Measurements from ENCODE around the gene PCSK6.

PCSK6 gene

GRCh38 chr15:101448336-101448735 lies 41.2 kb downstream of the PCSK6 start:
- H3K4me1 Mint-ChIP-seq (ENCODE audit: low read depth), result peaks cover 4% of the 10 kb centered on the region
- no peaks in the 10 kb centered on the region for H3K9me3 Mint-ChIP-seq
- no peak for DNase-seq
- no peak overlapping the region for H3K4me3 Mint-ChIP-seq
- H3K27ac Mint-ChIP-seq, result no peak overlapping the region
- no peaks in the 10 kb centered on the region for H3K36me3 Mint-ChIP-seq (ENCODE audit: low read depth)
- H3K27me3 Mint-ChIP-seq, result peaks cover 29% of the 10 kb centered on the region

GRCh38 chr15:101447561-101448071 lies 41.9 kb downstream of the PCSK6 start:
- H3K9me3 Mint-ChIP-seq, result no peaks in the 10 kb centered on the region
- H3K4me3 Mint-ChIP-seq, result no peak overlapping the region
- peaks cover 4% of the 10 kb centered on the region for H3K4me1 Mint-ChIP-seq (ENCODE audit: low read depth)
- peaks cover 23% of the 10 kb centered on the region for H3K27me3 Mint-ChIP-seq
- no peak for DNase-seq
- H3K36me3 Mint-ChIP-seq (ENCODE audit: low read depth), result no peaks in the 10 kb centered on the region
- no peak overlapping the region for H3K27ac Mint-ChIP-seq

- DNase-seq, result no peak
- Mint-ChIP-seq H3K4me3 (no peak overlapping the region), H3K4me1 (ENCODE audit: low read depth) (peaks cover 4% of the 10 kb centered on the region), H3K9me3 (no peaks in the 10 kb centered on the region), H3K36me3 (ENCODE audit: low read depth) (no peaks in the 10 kb centered on the region), H3K27me3 (peaks cover 18% of the 10 kb centered on the region), H3K27ac (no peak overlapping the region)
Observed at GRCh38 chr15:101447168-101447533, 42.4 kb downstream of the PCSK6 start.

- DNase-seq, result no peak
- Mint-ChIP-seq H3K4me3 (no peak overlapping the region), H3K27me3 (peaks cover 13% of the 10 kb centered on the region)
Observed at GRCh38 chr15:101446518-101447167, 42.9 kb downstream of the PCSK6 start.

GRCh38 chr15:101445562-101446517 lies 43.7 kb downstream of the PCSK6 start:
- H3K4me3 Mint-ChIP-seq, result no peak overlapping the region
- peaks cover 8% of the 10 kb centered on the region for H3K4me1 Mint-ChIP-seq (ENCODE audit: low read depth)
- H3K36me3 Mint-ChIP-seq (ENCODE audit: low read depth), result no peaks in the 10 kb centered on the region
- H3K9me3 Mint-ChIP-seq, result no peaks in the 10 kb centered on the region
- DNase-seq, result no peak
- H3K27me3 Mint-ChIP-seq, result peaks cover 7% of the 10 kb centered on the region
- H3K27ac Mint-ChIP-seq, result peak overlapping the region; percentile 34

More at GRCh38 chr15:101446518-101447167, 42.9 kb downstream of the PCSK6 start:
- Mint-ChIP-seq H3K36me3 (ENCODE audit: low read depth) (no peaks in the 10 kb centered on the region), H3K4me1 (ENCODE audit: low read depth) (peaks cover 5% of the 10 kb centered on the region), H3K9me3 (no peaks in the 10 kb centered on the region), H3K27ac (peak overlapping the region; percentile 34)

- Mint-ChIP-seq H3K27me3 (peaks cover 3% of the 10 kb centered on the region), H3K9me3 (no peaks in the 10 kb centered on the region), H3K4me3 (no peak overlapping the region), H3K27ac (no peak overlapping the region), H3K4me1 (ENCODE audit: low read depth) (peaks cover 8% of the 10 kb centered on the region), H3K36me3 (ENCODE audit: low read depth) (no peaks in the 10 kb centered on the region)
- DNase-seq, result no peak
Observed at GRCh38 chr15:101444807-101445508, 44.5 kb downstream of the PCSK6 start.

- H3K27me3 Mint-ChIP-seq, result peaks cover 1% of the 10 kb centered on the region
- H3K4me3 Mint-ChIP-seq, result no peak overlapping the region
- peaks cover 8% of the 10 kb centered on the region for H3K4me1 Mint-ChIP-seq (ENCODE audit: low read depth)
- DNase-seq, result no peak
- no peaks in the 10 kb centered on the region for H3K36me3 Mint-ChIP-seq (ENCODE audit: low read depth)
- H3K9me3 Mint-ChIP-seq, result no peaks in the 10 kb centered on the region
- H3K27ac Mint-ChIP-seq, result no peak overlapping the region
Observed at GRCh38 chr15:101444015-101444414, 45.5 kb downstream of the PCSK6 start.

- Mint-ChIP-seq H3K27me3 (peaks cover 4% of the 10 kb centered on the region), H3K36me3 (ENCODE audit: low read depth) (no peaks in the 10 kb centered on the region), H3K4me1 (ENCODE audit: low read depth) (peaks cover 8% of the 10 kb centered on the region), H3K4me3 (no peak overlapping the region), H3K27ac (no peak overlapping the region), H3K9me3 (no peaks in the 10 kb centered on the region)
- no peak for DNase-seq
Observed at GRCh38 chr15:101442272-101442671, 47.2 kb downstream of the PCSK6 start.

- H3K27me3 Mint-ChIP-seq, result peaks cover 4% of the 10 kb centered on the region
- H3K4me3 Mint-ChIP-seq, result no peak overlapping the region
- no peak for DNase-seq
- H3K27ac Mint-ChIP-seq, result no peak overlapping the region
- H3K4me1 Mint-ChIP-seq (ENCODE audit: low read depth), result peaks cover 8% of the 10 kb centered on the region
- no peaks in the 10 kb centered on the region for H3K9me3 Mint-ChIP-seq
- H3K36me3 Mint-ChIP-seq (ENCODE audit: low read depth), result no peaks in the 10 kb centered on the region
Observed at GRCh38 chr15:101441696-101442095, 47.8 kb downstream of the PCSK6 start.

- H3K27ac Mint-ChIP-seq, result no peak overlapping the region
- H3K4me3 Mint-ChIP-seq, result no peak overlapping the region
- peaks cover 4% of the 10 kb centered on the region for H3K27me3 Mint-ChIP-seq
- no peaks in the 10 kb centered on the region for H3K9me3 Mint-ChIP-seq
- H3K36me3 Mint-ChIP-seq (ENCODE audit: low read depth), result no peaks in the 10 kb centered on the region
- H3K4me1 Mint-ChIP-seq (ENCODE audit: low read depth), result peaks cover 4% of the 10 kb centered on the region
- DNase-seq, result no peak
Observed at GRCh38 chr15:101440846-101441590, 48.5 kb downstream of the PCSK6 start.

GRCh38 chr15:101439920-101440319 lies 49.6 kb downstream of the PCSK6 start:
- Mint-ChIP-seq H3K27me3 (peaks cover 4% of the 10 kb centered on the region), H3K27ac (no peak overlapping the region), H3K4me1 (ENCODE audit: low read depth) (peaks cover 4% of the 10 kb centered on the region)

GRCh38 chr15:101439285-101439919 lies 50.1 kb downstream of the PCSK6 start:
- Mint-ChIP-seq H3K4me1 (ENCODE audit: low read depth) (peaks cover 4% of the 10 kb centered on the region), H3K27ac (no peak overlapping the region), H3K36me3 (ENCODE audit: low read depth) (no peaks in the 10 kb centered on the region), H3K9me3 (no peaks in the 10 kb centered on the region), H3K27me3 (peaks cover 4% of the 10 kb centered on the region), H3K4me3 (no peak overlapping the region)
- no peak for DNase-seq

More at GRCh38 chr15:101439920-101440319, 49.6 kb downstream of the PCSK6 start:
- no peak overlapping the region for H3K4me3 Mint-ChIP-seq
- H3K36me3 Mint-ChIP-seq (ENCODE audit: low read depth), result no peaks in the 10 kb centered on the region
- no peaks in the 10 kb centered on the region for H3K9me3 Mint-ChIP-seq
- no peak for DNase-seq

GRCh38 chr15:101438482-101439284 lies 50.8 kb downstream of the PCSK6 start:
- Mint-ChIP-seq H3K9me3 (no peaks in the 10 kb centered on the region), H3K27ac (no peak overlapping the region), H3K4me1 (ENCODE audit: low read depth) (peaks cover 4% of the 10 kb centered on the region), H3K27me3 (peaks cover 4% of the 10 kb centered on the region), H3K4me3 (no peak overlapping the region), H3K36me3 (ENCODE audit: low read depth) (no peaks in the 10 kb centered on the region)
- DNase-seq, result no peak

Data from activated T-cell treated with anti-CD3 and anti-CD28 coated beads, Interleukin-2, amount 50 U/mL, for 24 hours (primary cell).